HCT116 (cell line): ENCODE data around the gene SLC8A2.

Experiments
- CEBPB ChIP-seq: IDR thresholded peaks from 2 replicates; pipeline ENCODE4 v1.6.1; 2012; ENCODE audit warnings: low read depth
- CTCF ChIP-seq, 3 experiments: fragments of 200-600 bp in 1 of 3; sonication (generic) in 1 of 3; IDR thresholded peaks in 2 of 3; conservative IDR thresholded peaks in 1 of 3; 2 replicates each; pipeline ENCODE4 v1.5.1; 2012 to 2017; ENCODE audit warnings: low read depth in 2 of 3, low read length in 2 of 3, antibody characterized with exemption in 1 of 3, borderline replicate concordance in 1 of 3, control low read depth in 1 of 3, mild to moderate bottlenecking in 1 of 3, mixed read lengths in 1 of 3, mixed run types in 1 of 3, moderate library complexity in 1 of 3; ENCODE audit not compliant: insufficient read depth in 1 of 3
- POLR2A ChIP-seq: IDR thresholded peaks from 2 replicates; pipeline ENCODE4 v1.7.0; 2011; ENCODE audit warnings: borderline replicate concordance; ENCODE audit not compliant: insufficient read depth, insufficient read length; ENCODE audit errors: extremely low read depth
- POLR2AphosphoS5 ChIP-seq: IDR thresholded peaks from 2 replicates; pipeline ENCODE4 v1.6.1; 2011; ENCODE audit warnings: mild to moderate bottlenecking, low read depth, low read length, moderate library complexity
- SIN3A ChIP-seq: IDR thresholded peaks from 2 replicates; pipeline ENCODE4 v1.6.1; 2012; ENCODE audit warnings: low read depth
- SRF ChIP-seq: IDR thresholded peaks from 2 replicates; pipeline ENCODE4 v1.6.1; 2012; ENCODE audit warnings: low read depth
- YY1 ChIP-seq: IDR thresholded peaks from 2 replicates; pipeline ENCODE4 v1.6.1; 2011; ENCODE audit warnings: low read length, low read depth, moderate library complexity, mild to moderate bottlenecking; ENCODE audit not compliant: insufficient replicate concordance; ENCODE audit errors: extremely low read depth
- ZNF274 ChIP-seq: fragments of 200-500 bp; sonication (Bioruptor generic); IDR thresholded peaks from 2 replicates; pipeline ENCODE4 v1.6.1; 2014; ENCODE audit warnings: mild to moderate bottlenecking, low read depth, low read length, inconsistent platforms
- TF ChIP-seq, protein P1 (sequence below): IDR thresholded peaks from 2 replicates; pipeline ENCODE4 v1.6.1; 2012
- TF ChIP-seq, protein P2 (sequence below): IDR thresholded peaks from 2 replicates; pipeline ENCODE4 v1.6.1; 2011; ENCODE audit warnings: mild to moderate bottlenecking, low read length, moderate library complexity; ENCODE audit not compliant: insufficient replicate concordance; ENCODE audit errors: extremely low read depth

- no peak for TF ChIP-seq CTCF (IDR thresholded peaks at IDR 0.05 in 2 of 3, conservative IDR thresholded peaks at IDR 0.05 in 1 of 3; ENCODE audit: borderline replicate concordance in 1 of 3, insufficient read depth in 1 of 3, low read depth in 2 of 3, low read length in 2 of 3)
- no peak for TF ChIP-seq POLR2A
- TF ChIP-seq POLR2AphosphoS5, result no peak
- TF ChIP-seq YY1, result no peak
- no peak for TF ChIP-seq ZNF274
- TF ChIP-seq, protein P1, sequence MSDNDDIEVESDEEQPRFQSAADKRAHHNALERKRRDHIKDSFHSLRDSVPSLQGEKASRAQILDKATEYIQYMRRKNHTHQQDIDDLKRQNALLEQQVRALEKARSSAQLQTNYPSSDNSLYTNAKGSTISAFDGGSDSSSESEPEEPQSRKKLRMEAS, result no peak
- no peak for TF ChIP-seq SRF
- no peak for TF ChIP-seq CEBPB
- no peak for TF ChIP-seq SIN3A
- TF ChIP-seq, protein P2, sequence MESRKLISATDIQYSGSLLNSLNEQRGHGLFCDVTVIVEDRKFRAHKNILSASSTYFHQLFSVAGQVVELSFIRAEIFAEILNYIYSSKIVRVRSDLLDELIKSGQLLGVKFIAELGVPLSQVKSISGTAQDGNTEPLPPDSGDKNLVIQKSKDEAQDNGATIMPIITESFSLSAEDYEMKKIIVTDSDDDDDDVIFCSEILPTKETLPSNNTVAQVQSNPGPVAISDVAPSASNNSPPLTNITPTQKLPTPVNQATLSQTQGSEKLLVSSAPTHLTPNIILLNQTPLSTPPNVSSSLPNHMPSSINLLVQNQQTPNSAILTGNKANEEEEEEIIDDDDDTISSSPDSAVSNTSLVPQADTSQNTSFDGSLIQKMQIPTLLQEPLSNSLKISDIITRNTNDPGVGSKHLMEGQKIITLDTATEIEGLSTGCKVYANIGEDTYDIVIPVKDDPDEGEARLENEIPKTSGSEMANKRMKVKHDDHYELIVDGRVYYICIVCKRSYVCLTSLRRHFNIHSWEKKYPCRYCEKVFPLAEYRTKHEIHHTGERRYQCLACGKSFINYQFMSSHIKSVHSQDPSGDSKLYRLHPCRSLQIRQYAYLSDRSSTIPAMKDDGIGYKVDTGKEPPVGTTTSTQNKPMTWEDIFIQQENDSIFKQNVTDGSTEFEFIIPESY, result no peak
Observed at GRCh38 chr19:47507012-47507411, 35.3 kb upstream of the SLC8A2 start.
